Colonic mucosa (tissue), 4 donors: ENCODE measurements around the gene CDIP1. TPM values are rescaled to one million over a fixed set of nuclear protein-coding genes. Genes with fewer than 3 reads are reported as not detected.

ENCODE experiments used
- DNase-seq: peaks from one replicate; pipeline ENCODE4 v3.0.0-alpha.2; 2020
- H3K27ac ChIP-seq: fragments of 200-600 bp; one replicate; pipeline ENCODE4 v1.8.0; 2021
- H3K27me3 ChIP-seq: fragments of 200-600 bp; one replicate; pipeline ENCODE4 v1.8.0; 2021
- H3K36me3 ChIP-seq: fragments of 200-600 bp; one replicate; pipeline ENCODE4 v1.8.0; 2021
- H3K4me1 ChIP-seq: fragments of 200-600 bp; one replicate; pipeline ENCODE4 v1.8.0; 2021; ENCODE audit warnings: mild to moderate bottlenecking
- H3K4me3 ChIP-seq: fragments of 200-600 bp; one replicate; pipeline ENCODE4 v1.8.0; 2021
- H3K9ac ChIP-seq, 2 donors: one replicate each; pipeline ENCODE4 v1.7.0; 2013; ENCODE audit warnings: control low read depth in 2 of 2, low read depth in 2 of 2, low read length in 2 of 2
- H3K9me3 ChIP-seq: fragments of 200-600 bp; one replicate; pipeline ENCODE4 v1.8.0; 2021
- intact Hi-C: fragments of 100-400 bp; cut with DNase I; formaldehyde crosslinking; loops from one replicate; pipeline ENCODE4 v1.14.1; 2022
- total RNA-seq, 2 donors: library from RNA; stranded (reverse); fragmentation: NEBNext Ultra II Directional in 1 of 2; extraction: Animal tissue kit (Norgen Biotek cat#: 25700) in 1 of 2; gene quantifications; one replicate each; pipeline ENCODE4 v1.2.1, GENCODE V29; 2021
- TF ChIP-seq, protein P1 (sequence below): fragments of 200-600 bp; IDR thresholded peaks from one replicate; pipeline ENCODE4 v1.8.0; 2022; ENCODE audit warnings: antibody characterized with exemption, mild to moderate bottlenecking
- donor health status: healthy.
- donor health status: DM: no; HTN: no; CAD: no.
- donor health status: DM: no; HTN: no; CAD: no.

CDIP1 gene
- total RNA-seq, 2 donors from 2014 or later = 13.1 to 18.4 TPM

DNA sequence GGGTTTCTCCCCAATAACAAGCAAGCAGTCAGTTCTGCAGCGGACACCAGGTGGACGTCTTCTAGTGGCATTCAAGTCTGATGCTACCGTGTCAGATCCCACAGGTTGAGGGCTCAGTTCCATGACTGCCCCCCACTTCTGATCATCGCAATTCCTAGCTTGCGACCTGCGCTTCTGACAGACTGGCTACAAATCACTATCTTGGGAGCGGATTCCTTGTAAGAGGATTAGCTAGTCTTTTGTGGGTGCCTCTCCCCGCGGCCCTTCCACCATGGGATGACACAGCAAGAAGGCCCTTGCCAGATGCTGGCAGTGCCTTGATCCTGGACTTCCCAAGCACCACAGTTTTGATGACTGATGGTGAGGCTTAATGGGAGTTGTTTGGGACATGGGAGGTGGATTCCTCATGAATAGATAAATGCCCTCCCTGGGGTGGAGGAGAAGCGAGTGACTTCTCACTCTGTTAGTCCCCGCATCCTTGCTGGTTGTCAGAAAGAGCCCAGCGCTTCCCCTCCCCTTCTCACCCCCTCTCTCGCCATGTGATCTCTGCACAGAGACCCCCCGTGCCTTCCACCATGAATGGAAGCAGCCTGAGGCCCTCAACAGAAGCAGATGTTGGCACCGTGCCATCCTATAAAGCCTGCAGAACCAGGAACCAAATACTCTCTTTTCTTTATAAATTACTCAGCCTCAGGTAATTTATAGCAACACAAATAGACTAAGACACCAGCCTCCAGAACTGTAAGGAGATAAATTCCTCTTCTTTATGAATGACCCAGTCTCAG, 19.1 kb downstream of the CDIP1 start:
- DNase-seq = no peak
- TF ChIP-seq, protein P1, sequence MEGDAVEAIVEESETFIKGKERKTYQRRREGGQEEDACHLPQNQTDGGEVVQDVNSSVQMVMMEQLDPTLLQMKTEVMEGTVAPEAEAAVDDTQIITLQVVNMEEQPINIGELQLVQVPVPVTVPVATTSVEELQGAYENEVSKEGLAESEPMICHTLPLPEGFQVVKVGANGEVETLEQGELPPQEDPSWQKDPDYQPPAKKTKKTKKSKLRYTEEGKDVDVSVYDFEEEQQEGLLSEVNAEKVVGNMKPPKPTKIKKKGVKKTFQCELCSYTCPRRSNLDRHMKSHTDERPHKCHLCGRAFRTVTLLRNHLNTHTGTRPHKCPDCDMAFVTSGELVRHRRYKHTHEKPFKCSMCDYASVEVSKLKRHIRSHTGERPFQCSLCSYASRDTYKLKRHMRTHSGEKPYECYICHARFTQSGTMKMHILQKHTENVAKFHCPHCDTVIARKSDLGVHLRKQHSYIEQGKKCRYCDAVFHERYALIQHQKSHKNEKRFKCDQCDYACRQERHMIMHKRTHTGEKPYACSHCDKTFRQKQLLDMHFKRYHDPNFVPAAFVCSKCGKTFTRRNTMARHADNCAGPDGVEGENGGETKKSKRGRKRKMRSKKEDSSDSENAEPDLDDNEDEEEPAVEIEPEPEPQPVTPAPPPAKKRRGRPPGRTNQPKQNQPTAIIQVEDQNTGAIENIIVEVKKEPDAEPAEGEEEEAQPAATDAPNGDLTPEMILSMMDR = no peak
- intact Hi-C loops = no loop called here
- Histone ChIP-seq H3K4me1 (no peaks in the 10 kb centered on the region), H3K27me3 (no peaks in the 10 kb centered on the region), H3K36me3 (no peaks in the 10 kb centered on the region), H3K9ac (no peak overlapping the region), H3K4me3 (no peak overlapping the region), H3K9me3 (no peaks in the 10 kb centered on the region), H3K27ac (no peak overlapping the region)

DNA sequence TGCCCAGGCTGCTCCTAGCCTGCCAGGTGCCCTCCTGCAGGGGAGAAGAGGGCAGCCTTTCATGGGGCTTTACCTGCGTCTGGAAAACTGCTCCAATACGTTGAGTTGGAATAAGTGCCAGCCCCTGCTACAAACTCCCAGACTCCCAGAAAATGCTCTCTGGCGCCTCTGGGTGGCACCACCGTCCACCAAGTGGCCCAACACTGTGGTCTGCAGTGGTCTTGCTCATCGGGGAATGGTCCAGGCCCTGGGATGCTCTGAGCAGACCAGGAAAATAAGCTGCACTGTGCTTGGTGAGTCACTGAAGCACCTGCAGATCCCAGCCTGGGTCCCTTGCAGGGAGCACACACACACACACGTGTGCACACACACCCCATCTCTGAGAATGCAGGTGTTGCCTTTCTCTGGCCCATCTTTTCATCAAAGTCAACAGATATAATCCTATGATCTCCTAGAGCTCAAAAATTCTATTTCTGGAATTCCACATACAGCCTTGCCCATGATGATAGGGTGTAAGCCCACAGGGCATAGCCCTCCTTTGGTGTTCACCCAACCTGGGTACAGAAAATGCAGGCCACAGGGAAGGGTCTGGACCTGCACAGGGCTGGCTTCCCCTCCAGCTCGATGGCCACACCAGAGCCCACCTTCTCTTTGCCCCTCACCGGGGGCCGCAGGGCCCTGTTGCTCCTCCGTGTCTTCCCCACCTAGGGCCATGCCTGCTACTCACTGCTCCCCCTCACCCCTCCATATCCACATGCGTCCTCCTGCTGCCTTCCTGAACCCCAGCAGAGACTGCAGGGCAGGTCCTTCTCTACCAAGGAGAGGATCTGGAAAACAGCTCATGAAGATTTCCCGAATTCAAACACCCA, 20.5 kb downstream of the CDIP1 start:
- Histone ChIP-seq H3K9ac (no peak overlapping the region), H3K4me1 (no peaks in the 10 kb centered on the region), H3K4me3 (no peak overlapping the region), H3K27ac (no peak overlapping the region), H3K9me3 (no peaks in the 10 kb centered on the region), H3K27me3 (no peaks in the 10 kb centered on the region), H3K36me3 (no peaks in the 10 kb centered on the region)
- intact Hi-C loops = no loop called here
- TF ChIP-seq, protein P1 = peak; percentile 36
- DNase-seq = no peak

DNA sequence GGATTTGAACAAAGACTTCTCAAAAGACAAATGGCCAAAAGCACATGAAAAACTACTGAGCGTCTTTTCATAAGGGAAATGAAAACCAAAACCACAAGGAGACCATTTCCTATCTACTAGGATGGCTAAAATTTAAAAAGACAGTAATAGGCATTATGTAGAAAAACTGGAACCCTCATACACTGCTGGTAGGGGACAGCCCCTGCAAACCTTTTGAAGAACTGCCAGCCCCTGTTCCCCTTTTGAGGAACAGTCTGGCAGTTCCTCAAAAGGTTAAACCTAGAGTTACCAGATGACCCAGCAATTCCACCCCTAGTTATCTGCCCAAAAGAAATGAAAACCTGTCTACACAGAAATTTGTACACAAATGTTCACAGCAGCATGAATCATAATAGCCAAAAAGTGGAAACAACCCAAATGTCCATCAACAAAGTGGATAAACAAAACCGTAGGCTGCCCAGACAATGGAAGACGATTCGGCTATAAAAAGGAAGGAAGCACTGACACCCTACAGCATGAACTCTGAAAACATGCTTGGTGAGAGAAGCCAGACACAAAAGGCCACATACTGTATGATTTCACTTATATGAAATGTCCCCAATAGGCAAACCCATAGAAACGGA, 22.9 kb downstream of the CDIP1 start:
- H3K4me3 ChIP-seq = no peak overlapping the region
- H3K27ac ChIP-seq = peak overlapping the region; percentile 10
- DNase-seq = no peak
- no peaks in the 10 kb centered on the region for H3K27me3 ChIP-seq
- TF ChIP-seq, protein P1 = no peak
- intact Hi-C loops = no loop called here
- no peaks in the 10 kb centered on the region for H3K36me3 ChIP-seq
- H3K9me3 ChIP-seq = no peaks in the 10 kb centered on the region
- H3K9ac ChIP-seq = no peak overlapping the region
- peaks cover 8% of the 10 kb centered on the region for H3K4me1 ChIP-seq

DNA sequence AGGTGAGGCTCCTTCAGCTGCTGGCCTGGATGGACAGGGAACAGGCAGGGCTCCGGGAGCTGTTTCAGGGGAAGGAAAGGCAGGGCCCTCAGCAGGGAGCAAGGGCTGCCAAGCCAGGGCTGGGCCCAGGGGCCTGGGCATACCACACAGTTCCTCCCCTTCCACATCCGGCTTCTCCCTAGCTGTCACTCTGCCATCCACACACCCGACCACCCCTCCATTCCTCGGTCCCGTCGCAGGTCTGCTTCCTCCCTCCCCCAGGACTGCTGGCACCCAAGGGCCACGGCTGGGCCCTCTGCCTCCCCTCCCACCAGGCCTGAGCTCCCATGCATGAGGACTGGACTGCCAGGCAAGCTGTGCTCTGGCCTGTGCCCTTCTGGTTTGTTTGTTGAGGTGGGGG, 24.0 kb downstream of the CDIP1 start:
- intact Hi-C loops = no loop called here
- peak overlapping the region; percentile 51 to 57 for H3K9ac ChIP-seq

DNA sequence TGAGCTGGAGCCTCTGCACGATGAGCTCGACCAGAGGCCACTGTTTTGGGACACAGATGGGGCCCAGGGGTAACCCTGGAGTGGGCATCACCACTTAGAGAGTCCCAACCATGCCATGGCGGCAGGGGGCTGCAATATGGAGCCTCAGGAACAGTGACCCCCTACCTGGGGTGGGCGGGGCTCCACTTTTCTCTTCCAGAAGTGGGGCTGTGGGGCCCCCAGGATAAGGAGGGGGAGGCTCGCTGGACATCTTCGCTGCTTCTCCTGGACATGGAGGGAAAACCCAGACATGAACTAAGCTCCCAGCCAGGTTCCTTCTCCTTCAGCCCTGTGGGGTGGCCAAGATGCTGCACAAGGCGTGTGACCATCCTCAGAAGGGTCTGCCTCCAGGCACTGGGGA, 24.7 kb downstream of the CDIP1 start:
- TF ChIP-seq, protein P1 = no peak
- no peaks in the 10 kb centered on the region for H3K9me3 ChIP-seq
- no peaks in the 10 kb centered on the region for H3K36me3 ChIP-seq
- no peaks in the 10 kb centered on the region for H3K27me3 ChIP-seq
- no peak for DNase-seq
- intact Hi-C loops = no loop called here
- H3K9ac ChIP-seq = no peak overlapping the region
- peak overlapping the region; percentile 10 for H3K27ac ChIP-seq
- no peak overlapping the region for H3K4me3 ChIP-seq
- H3K4me1 ChIP-seq = peaks cover 8% of the 10 kb centered on the region

More for the DNA sequence above, 24.0 kb downstream of the CDIP1 start:
- no peaks in the 10 kb centered on the region for H3K27me3 ChIP-seq
- H3K4me3 ChIP-seq = no peak overlapping the region
- TF ChIP-seq, protein P1 = no peak
- peak overlapping the region; percentile 10 for H3K27ac ChIP-seq
- H3K36me3 ChIP-seq = no peaks in the 10 kb centered on the region
- no peak for DNase-seq
- no peaks in the 10 kb centered on the region for H3K9me3 ChIP-seq
- peaks cover 8% of the 10 kb centered on the region for H3K4me1 ChIP-seq
